ENCODE results near the gene SHISA9. TPM values are rescaled to one million over a fixed set of nuclear protein-coding genes. Genes with fewer than 3 reads are reported as not detected.

The SHISA9 gene
- total and polyA plus RNA-seq, 8 donors, result 0.03 to 0.21 (median 0.10) TPM; not detected in 2

DNA sequence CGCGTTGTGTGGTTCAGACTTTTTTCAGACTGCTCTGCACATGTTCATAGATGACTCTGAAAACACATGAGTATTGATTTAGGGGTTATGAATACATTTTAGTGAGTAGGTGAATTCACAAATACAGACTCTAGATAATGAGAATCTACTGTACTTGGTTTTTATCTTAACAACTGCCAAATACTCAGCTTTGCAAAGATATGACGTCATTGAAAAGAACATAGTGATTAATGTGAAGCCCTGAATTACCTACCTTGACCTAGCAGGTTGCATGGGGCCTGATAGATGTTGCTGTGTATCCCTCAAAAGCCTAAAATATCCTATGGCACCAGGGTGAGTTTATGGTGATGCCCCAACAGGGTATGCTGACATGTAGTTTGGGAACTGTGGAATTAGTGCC lies 98.0 kb downstream of the SHISA9 start:
- Histone ChIP-seq H3K9me3 (no peaks in the 10 kb centered on the region), H3K27me3 (peaks cover 0 to 4% of the 10 kb centered on the region in 2 donors), H3K4me1 (no peaks in the 10 kb centered on the region), H3K27ac (no peak overlapping the region), H3K36me3 (no peaks in the 10 kb centered on the region), H3K4me3 (no peak overlapping the region)
- DNase-seq (no peak), ATAC-seq (no peak)
- intact Hi-C loops (cut with DNase I), result no loop called here
- no peak for TF ChIP-seq CTCF (IDR thresholded peaks at IDR 0.05)

DNA sequence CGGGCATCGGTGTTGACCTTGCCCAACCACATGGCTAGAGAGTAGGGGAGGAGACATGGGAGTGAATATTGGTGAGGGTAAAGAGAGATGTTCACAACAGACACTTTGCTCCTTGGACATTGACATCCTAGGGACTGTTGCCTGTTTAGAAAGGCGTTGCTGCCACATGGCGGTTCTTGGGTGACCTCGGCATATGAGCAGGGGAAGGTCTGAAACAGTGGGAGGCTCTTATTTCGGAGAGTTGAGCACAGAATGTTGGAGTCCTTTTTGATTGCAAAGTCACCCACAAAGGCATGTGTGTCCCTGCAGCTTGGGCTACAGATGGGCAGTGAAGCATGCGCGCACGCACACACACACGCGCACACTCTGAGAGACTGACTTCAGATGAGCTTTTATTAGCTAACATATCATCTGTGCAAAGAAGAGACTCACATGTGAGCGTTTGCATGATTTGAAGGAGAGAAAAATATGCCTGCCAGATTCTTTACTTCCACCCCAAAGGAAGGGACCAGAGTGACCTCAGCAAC lies 104.4 kb downstream of the SHISA9 start:
- DNase-seq (no peak), ATAC-seq (no peak)
- intact Hi-C loops (cut with DNase I), result no loop called here
- Histone ChIP-seq H3K9me3 (no peaks in the 10 kb centered on the region), H3K27ac (no peak overlapping the region), H3K4me1 (no peaks in the 10 kb centered on the region), H3K27me3 (peaks cover 0 to 4% of the 10 kb centered on the region in 2 donors), H3K4me3 (no peak overlapping the region), H3K36me3 (no peaks in the 10 kb centered on the region)
- TF ChIP-seq CTCF (IDR thresholded peaks at IDR 0.05), result no peak

- no peaks in the 10 kb centered on the region for H3K36me3 ChIP-seq
- no peak overlapping the region for H3K27ac ChIP-seq
- DNase-seq, result no peak
- H3K9me3 ChIP-seq, result no peaks in the 10 kb centered on the region
- intact Hi-C loops (cut with DNase I), result no loop called here
- no peaks in the 10 kb centered on the region for H3K4me1 ChIP-seq
- no peaks in the 10 kb centered on the region for H3K27me3 ChIP-seq
- no peak for ATAC-seq
- no peak overlapping the region for H3K4me3 ChIP-seq
- no peak for TF ChIP-seq CTCF (IDR thresholded peaks at IDR 0.05)
Measured at GRCh38 chr16:13012601-13013000, 111.2 kb downstream of the SHISA9 start.

DNA sequence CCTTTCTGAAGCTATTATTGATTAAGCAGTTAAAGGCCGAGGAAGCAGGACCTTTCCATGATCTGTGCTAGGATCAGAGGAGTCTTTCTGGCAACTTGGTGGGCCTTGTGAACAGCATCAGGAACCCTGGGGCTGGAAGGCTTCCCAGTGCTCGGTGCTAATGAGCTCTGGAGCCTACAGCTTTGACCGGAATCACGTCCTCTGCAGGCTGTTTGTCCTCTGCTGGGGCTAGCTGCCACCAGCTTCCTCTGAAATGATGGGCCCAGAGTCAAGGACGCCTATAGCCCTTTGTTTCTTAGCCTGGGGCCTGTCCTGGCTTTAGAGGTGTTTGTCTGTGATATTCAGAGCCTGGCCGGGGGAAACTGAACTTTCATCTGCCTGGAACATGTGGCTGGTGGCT lies 111.6 kb downstream of the SHISA9 start:
- no peaks in the 10 kb centered on the region for H3K27me3 ChIP-seq
- H3K4me1 ChIP-seq, result no peaks in the 10 kb centered on the region
- no peak for ATAC-seq
- no peaks in the 10 kb centered on the region for H3K9me3 ChIP-seq
- TF ChIP-seq CTCF (IDR thresholded peaks at IDR 0.05), result no peak
- DNase-seq, result no peak
- H3K4me3 ChIP-seq, result no peak overlapping the region
- intact Hi-C loops (cut with DNase I), result no loop called here
- H3K36me3 ChIP-seq, result no peaks in the 10 kb centered on the region
- H3K27ac ChIP-seq, result no peak overlapping the region

GRCh38 chr16:13014476-13014875 lies 113.1 kb downstream of the SHISA9 start:
- Histone ChIP-seq H3K27ac (no peak overlapping the region), H3K27me3 (no peaks in the 10 kb centered on the region), H3K36me3 (no peaks in the 10 kb centered on the region), H3K9me3 (no peaks in the 10 kb centered on the region), H3K4me3 (no peak overlapping the region), H3K4me1 (no peaks in the 10 kb centered on the region)
- no peak for DNase-seq
- intact Hi-C loops (cut with DNase I), result no loop called here
- TF ChIP-seq CTCF (IDR thresholded peaks at IDR 0.05), result no peak
- no peak for ATAC-seq

Data from left lung (tissue), 10 donors.